Mesenchymal stem cell (in vitro differentiated cells and primary cell): Measurements from ENCODE around the gene LMF1.
"Not testable (repeated sequence)": the region's sequence is repeated elsewhere in the genome, so short reads cannot be mapped to it uniquely, and the experiment has no call there.

Source experiments
- DNase-seq: peaks from one replicate; pipeline ENCODE4 v3.0.0-alpha.2; 2013
- H2AFZ ChIP-seq: one replicate; pipeline ENCODE4 v1.6.1; 2013; ENCODE audit warnings: low read depth, mild to moderate bottlenecking, control low read depth, inconsistent platforms, low read length, moderate library complexity
- H2AK5ac ChIP-seq: 2 replicates; pipeline ENCODE4 v1.6.1; 2013; ENCODE audit warnings: low read length, moderate library complexity, mild to moderate bottlenecking, inconsistent platforms; ENCODE audit not compliant: severe bottlenecking
- H2BK120ac ChIP-seq: one replicate; pipeline ENCODE4 v1.6.1; 2013; ENCODE audit warnings: low read depth, mild to moderate bottlenecking, inconsistent platforms, low read length, moderate library complexity
- H2BK12ac ChIP-seq, 2 experiments: one replicate each; pipeline ENCODE4 v1.6.1; 2013; ENCODE audit warnings: inconsistent platforms in 2 of 2, low read length in 2 of 2, mild to moderate bottlenecking in 2 of 2, moderate library complexity in 2 of 2, control low read depth in 1 of 2
- H2BK15ac ChIP-seq: one replicate; pipeline ENCODE4 v1.6.1; 2013; ENCODE audit warnings: mild to moderate bottlenecking, low read depth, inconsistent platforms; ENCODE audit not compliant: poor library complexity, severe bottlenecking
- H2BK5ac ChIP-seq: 2 replicates; pipeline ENCODE4 v1.6.1; 2013; ENCODE audit warnings: low read depth, mild to moderate bottlenecking, low read length, control low read depth, inconsistent platforms; ENCODE audit not compliant: poor library complexity, severe bottlenecking
- H3K14ac ChIP-seq, 2 experiments: one replicate each; pipeline ENCODE4 v1.6.1; 2013; ENCODE audit warnings: inconsistent platforms in 2 of 2, low read length in 2 of 2, control low read depth in 1 of 2, mild to moderate bottlenecking in 1 of 2, moderate library complexity in 1 of 2
- H3K18ac ChIP-seq, 2 experiments: one replicate each; pipeline ENCODE4 v1.6.1; 2013; ENCODE audit warnings: inconsistent platforms in 2 of 2, low read length in 2 of 2, control low read depth in 1 of 2, low read depth in 1 of 2, mild to moderate bottlenecking in 1 of 2
- H3K23ac ChIP-seq, 2 experiments: one replicate each; pipeline ENCODE4 v1.6.1; 2013; ENCODE audit warnings: inconsistent platforms in 2 of 2, low read length in 2 of 2, mild to moderate bottlenecking in 2 of 2, moderate library complexity in 2 of 2, control low read depth in 1 of 2
- H3K27ac ChIP-seq: 2 replicates; pipeline ENCODE4 v1.5.1; 2013; ENCODE audit warnings: mild to moderate bottlenecking, moderate library complexity, low read length, control low read depth, inconsistent platforms; ENCODE audit not compliant: poor library complexity, severe bottlenecking
- H3K27me3 ChIP-seq, 2 experiments: 2 replicates each; pipeline versions ENCODE4 v1.6.1 to v1.7.0; 2013; ENCODE audit warnings: low read length in 2 of 2, mild to moderate bottlenecking in 2 of 2, moderate library complexity in 2 of 2, control low read depth in 1 of 2, inconsistent platforms in 1 of 2; ENCODE audit not compliant: control insufficient read depth in 1 of 2, insufficient read depth in 1 of 2
- H3K36me3 ChIP-seq, 2 experiments: 2 replicates each; pipeline versions ENCODE4 v1.6.1 to v1.7.0; 2013; ENCODE audit warnings: low read length in 2 of 2, control low read depth in 1 of 2, inconsistent platforms in 1 of 2, low read depth in 1 of 2, mild to moderate bottlenecking in 1 of 2; ENCODE audit not compliant: insufficient read depth in 2 of 2, control insufficient read depth in 1 of 2
- H3K4ac ChIP-seq, 2 experiments: one replicate each; pipeline ENCODE4 v1.6.1; 2013; ENCODE audit warnings: inconsistent platforms in 2 of 2, low read length in 2 of 2, mild to moderate bottlenecking in 2 of 2, moderate library complexity in 2 of 2, control low read depth in 1 of 2, low read depth in 1 of 2
- H3K4me1 ChIP-seq: 2 replicates; pipeline ENCODE4 v1.6.1; 2013; ENCODE audit warnings: low read depth, low read length, control low read depth; ENCODE audit not compliant: control insufficient read depth, insufficient read depth
- H3K4me2 ChIP-seq: 2 replicates; pipeline ENCODE4 v1.6.1; 2013; ENCODE audit warnings: low read length, mild to moderate bottlenecking, inconsistent platforms; ENCODE audit not compliant: poor library complexity, severe bottlenecking
- H3K4me3 ChIP-seq, 2 experiments: 2 replicates each; pipeline versions ENCODE4 v1.5.1 to v1.7.0; 2013; ENCODE audit warnings: low read length in 2 of 2, mild to moderate bottlenecking in 2 of 2, control low read depth in 1 of 2, low read depth in 1 of 2; ENCODE audit not compliant: insufficient read depth in 1 of 2
- H3K79me1 ChIP-seq: replicated peaks from 2 replicates; pipeline ENCODE4 v1.6.1; 2013; ENCODE audit warnings: mild to moderate bottlenecking, control low read depth, low read length, inconsistent platforms; ENCODE audit not compliant: poor library complexity, severe bottlenecking
- H3K9ac ChIP-seq: 2 replicates; pipeline ENCODE4 v1.7.0; 2013; ENCODE audit warnings: mild to moderate bottlenecking, low read length, moderate library complexity
- H3K9me3 ChIP-seq: 2 replicates; pipeline ENCODE4 v1.7.0; 2013; ENCODE audit warnings: mild to moderate bottlenecking, low read length; ENCODE audit not compliant: control insufficient read depth
- H4K8ac ChIP-seq: one replicate; pipeline ENCODE4 v1.6.1; 2013; ENCODE audit warnings: inconsistent platforms, mild to moderate bottlenecking, low read length, moderate library complexity
- H4K91ac ChIP-seq: one replicate; pipeline ENCODE4 v1.6.1; 2013; ENCODE audit warnings: mild to moderate bottlenecking, low read length, inconsistent platforms
- WGBS: methylation state at CpG from one replicate; pipeline ENCODE4 v1.1.7; 2013; ENCODE audit warnings: mixed read lengths; 5-methylcytosine and 5-hydroxymethylcytosine counted together

The LMF1 gene

DNA sequence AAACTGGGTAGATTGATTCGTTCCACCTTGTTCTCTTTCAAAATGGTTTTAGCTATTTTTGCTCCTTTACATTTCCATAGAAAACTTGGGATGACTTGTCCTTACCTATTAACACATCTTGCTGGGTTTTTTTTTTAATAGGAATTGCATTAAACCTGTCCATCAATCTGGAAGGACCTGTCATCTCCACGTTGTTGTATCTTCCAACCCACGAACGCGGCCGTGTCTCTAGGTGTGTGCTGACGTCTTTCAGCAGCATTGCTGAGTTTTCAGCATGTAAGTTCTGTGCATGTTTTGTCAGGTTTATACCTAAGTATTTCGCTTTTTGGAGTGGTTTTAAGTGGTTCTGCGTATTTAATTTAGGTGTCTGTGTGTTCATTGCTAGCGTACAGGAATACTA is 109.9 kb downstream of the LMF1 start:
- Histone ChIP-seq H3K4ac (no peak overlapping the region), H2BK120ac (no peak overlapping the region), H3K27ac (no peak overlapping the region), H2AK5ac (no peak overlapping the region), H4K91ac (no peak overlapping the region), H3K27me3 (no peaks in the 10 kb centered on the region), H3K36me3 (peaks cover 0 to 4% of the 10 kb centered on the region in 2 experiments), H3K4me3 (no peak overlapping the region), H3K14ac (no peak overlapping the region), H3K79me1 (no peaks in the 10 kb centered on the region), H3K18ac (no peak overlapping the region), H2BK5ac (no peak overlapping the region), H3K9me3 (no peaks in the 10 kb centered on the region), H3K23ac (no peak overlapping the region), H3K4me2 (no peak overlapping the region), H3K9ac (no peak overlapping the region), H4K8ac (no peak overlapping the region), H3K4me1 (no peaks in the 10 kb centered on the region), H2BK12ac (no peak overlapping the region), H2BK15ac (no peak overlapping the region), H2AFZ (no peak overlapping the region)
- no peak for DNase-seq
- 77% methylated on average over 8 of the region's 10 CpGs for WGBS

DNA sequence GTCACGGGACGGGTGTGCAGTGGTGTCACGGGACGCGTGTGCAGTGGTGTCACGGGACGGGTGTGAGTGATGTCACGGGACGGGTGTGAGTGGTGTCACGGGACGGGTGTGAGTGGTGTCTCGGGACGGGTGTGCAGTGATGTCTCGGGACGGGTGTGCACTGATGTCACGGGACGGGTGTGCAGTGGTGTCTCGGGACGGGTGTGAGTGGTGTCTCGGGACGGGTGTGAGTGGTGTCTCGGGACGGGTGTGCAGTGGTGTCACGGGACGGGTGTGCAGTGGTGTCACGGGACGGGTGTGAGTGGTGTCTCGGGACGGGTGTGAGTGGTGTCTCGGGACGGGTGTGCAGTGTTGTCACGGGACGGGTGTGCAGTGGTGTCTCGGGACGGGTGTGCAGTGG is 111.8 kb downstream of the LMF1 start:
- H3K4me3 ChIP-seq, H2AFZ ChIP-seq, H3K4me2 ChIP-seq, H2BK5ac ChIP-seq, H2BK120ac ChIP-seq, H3K27me3 ChIP-seq, DNase-seq, H3K9me3 ChIP-seq, H2BK15ac ChIP-seq, H3K36me3 ChIP-seq, H3K14ac ChIP-seq, H3K4ac ChIP-seq, H4K8ac ChIP-seq, H4K91ac ChIP-seq, H2AK5ac ChIP-seq, H3K79me1 ChIP-seq, H3K9ac ChIP-seq, H3K18ac ChIP-seq, H2BK12ac ChIP-seq, H3K27ac ChIP-seq, H3K23ac ChIP-seq, H3K4me1 ChIP-seq: not testable (repeated sequence)
- 96% methylated on average over 30 of the region's 35 CpGs for WGBS

DNA sequence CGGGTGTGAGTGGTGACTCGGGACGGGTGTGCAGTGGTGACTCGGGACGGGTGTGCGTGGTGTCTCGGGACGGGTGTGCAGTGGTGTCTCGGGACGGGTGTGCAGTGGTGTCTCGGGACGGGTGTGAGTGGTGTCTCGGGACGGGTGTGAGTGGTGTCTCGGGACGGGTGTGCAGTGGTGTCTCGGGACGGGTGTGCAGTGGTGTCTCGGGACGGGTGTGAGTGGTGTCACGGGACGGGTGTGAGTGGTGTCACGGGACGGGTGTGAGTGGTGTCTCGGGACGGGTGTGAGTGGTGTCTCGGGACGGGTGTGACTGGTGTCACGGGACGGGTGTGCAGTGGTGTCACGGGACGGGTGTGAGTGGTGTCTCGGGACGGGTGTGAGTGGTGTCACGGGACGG is 112.3 kb downstream of the LMF1 start:
- not testable (repeated sequence) for H2AK5ac ChIP-seq, H3K36me3 ChIP-seq, H3K23ac ChIP-seq, H3K4ac ChIP-seq, H4K8ac ChIP-seq, H3K9me3 ChIP-seq, H3K9ac ChIP-seq, H2BK12ac ChIP-seq, H2BK15ac ChIP-seq, DNase-seq, H3K79me1 ChIP-seq, H4K91ac ChIP-seq, H2BK5ac ChIP-seq, H3K27ac ChIP-seq, H2BK120ac ChIP-seq, H3K4me1 ChIP-seq, H3K4me3 ChIP-seq, H2AFZ ChIP-seq, H3K27me3 ChIP-seq, H3K14ac ChIP-seq, H3K4me2 ChIP-seq, H3K18ac ChIP-seq
- 92% methylated on average over 35 of the region's 36 CpGs for WGBS

DNA sequence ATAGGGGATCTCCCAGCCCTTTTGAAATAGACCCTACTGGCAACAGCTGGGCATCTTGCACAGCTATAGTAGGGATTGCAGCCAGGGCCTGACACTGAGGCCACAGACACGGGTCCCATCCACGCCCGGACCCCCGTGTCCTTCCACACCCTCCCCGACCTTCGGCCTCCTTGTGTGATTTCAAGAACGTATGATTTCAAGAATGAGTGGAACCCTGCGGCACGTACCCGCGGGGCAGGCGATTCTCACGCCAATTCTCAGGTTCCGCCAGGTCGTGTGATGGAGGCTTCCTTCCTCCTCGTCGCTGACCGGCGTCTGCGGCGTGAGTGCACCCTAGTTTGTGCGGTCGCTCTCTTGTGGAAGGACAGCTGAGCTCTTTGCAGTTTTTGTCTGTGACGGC is 114.0 kb downstream of the LMF1 start:
- no peak overlapping the region for H2BK15ac ChIP-seq
- H3K79me1 ChIP-seq, result no peaks in the 10 kb centered on the region
- H3K4ac ChIP-seq, result no peak overlapping the region
- no peak overlapping the region for H2BK5ac ChIP-seq
- H2BK120ac ChIP-seq, result no peak overlapping the region
- no peaks in the 10 kb centered on the region for H3K9me3 ChIP-seq
- no peak overlapping the region for H3K4me3 ChIP-seq
- H3K23ac ChIP-seq, result no peak overlapping the region
- H2BK12ac ChIP-seq, result no peak overlapping the region
- H4K8ac ChIP-seq, result no peak overlapping the region
- H2AK5ac ChIP-seq, result no peak overlapping the region
- H3K27me3 ChIP-seq, result no peaks in the 10 kb centered on the region
- WGBS, result 96% methylated on average over 24 of the region's 24 CpGs
- peaks cover 0 to 4% of the 10 kb centered on the region in 2 experiments for H3K36me3 ChIP-seq
- H4K91ac ChIP-seq, result no peak overlapping the region
- no peak for DNase-seq
- H3K27ac ChIP-seq, result no peak overlapping the region
- no peak overlapping the region for H3K9ac ChIP-seq
- H3K4me1 ChIP-seq, result no peaks in the 10 kb centered on the region
- no peak overlapping the region for H3K14ac ChIP-seq
- H2AFZ ChIP-seq, result no peak overlapping the region
- no peak overlapping the region for H3K18ac ChIP-seq
- H3K4me2 ChIP-seq, result no peak overlapping the region
